ENCODE data around the gene SFRP2. TPM values are rescaled to one million over a fixed set of nuclear protein-coding genes. Genes with fewer than 3 reads are reported as not detected.

SFRP2 gene
- total RNA-seq, 1 experiment from 2014 or later, result 0.26 TPM

DNA sequence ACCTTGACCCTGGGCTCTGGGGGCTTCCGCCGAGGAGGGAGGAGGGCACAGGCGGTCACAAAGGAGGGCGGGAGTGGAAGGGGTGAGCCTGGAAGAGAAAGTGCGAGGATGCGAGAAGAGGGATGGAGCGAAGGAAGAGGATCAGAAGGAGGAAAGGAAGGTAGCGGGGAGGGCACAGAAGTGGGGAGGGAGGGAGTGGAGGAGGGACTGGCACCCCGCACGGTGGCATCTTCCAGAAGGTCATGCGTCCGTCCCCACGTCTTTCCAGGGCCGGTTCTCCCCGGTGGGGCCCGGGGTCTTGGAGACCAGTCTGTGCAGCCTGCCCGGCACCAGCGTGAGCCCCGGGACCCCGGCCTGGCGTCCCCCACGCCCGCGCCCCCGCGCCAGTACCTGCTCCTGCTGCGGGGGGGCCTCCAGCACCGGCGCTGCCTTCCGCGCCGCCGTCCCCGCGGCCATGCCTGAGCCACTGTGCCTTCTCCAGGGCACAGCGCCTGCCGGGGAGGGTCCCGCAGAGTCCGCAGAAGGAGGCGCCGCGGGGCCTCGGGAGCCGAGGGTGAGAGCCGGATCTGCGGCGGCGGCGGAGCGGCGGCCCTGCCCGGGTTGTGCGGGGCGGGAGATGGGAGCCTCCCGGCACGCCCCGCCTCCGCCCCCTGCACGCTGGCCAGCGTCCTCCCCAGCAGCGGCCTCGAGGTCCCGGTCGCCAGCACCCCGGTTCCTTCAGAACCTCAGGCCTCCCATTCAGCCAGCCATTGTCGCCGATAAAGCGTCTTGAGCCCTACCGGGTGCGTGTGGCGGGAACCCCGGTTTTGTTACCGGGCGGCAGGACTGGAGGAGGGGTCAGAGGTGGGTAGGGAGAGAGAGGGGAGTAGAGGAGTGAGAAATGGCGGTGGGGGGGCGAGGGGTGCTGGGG, 29.2 kb downstream of the SFRP2 start, which contains the start of gene RNF175:
Gene RNF175, minus strand, starts transcription at position 618 of the 910 bp plus-strand sequence. Its CDS starts 162 bp downstream, at position 456.
- CTCF ChIA-PET, result no interaction called here
- Histone ChIP-seq H3K27ac (ENCODE audit: low read length) (no peak within 1 kb of the TSS), H3K36me3 (ENCODE audit: control insufficient read depth, insufficient read depth, low read length) (no peaks in the 10 kb centered on the region), H3K4me3 (ENCODE audit: low read depth in 2 of 2, low read length in 2 of 2) (peak within 1 kb of the TSS; percentile 37 to 38), H3K4me1 (ENCODE audit: control insufficient read depth, insufficient read depth, low read length) (no peaks in the 10 kb centered on the region), H3K27me3 (ENCODE audit: control insufficient read depth, insufficient read depth, low read length) (no peaks in the 10 kb centered on the region; the same call in 1 of the 2 replicates), H3K9me3 (ENCODE audit: control insufficient read depth, insufficient read depth, low read depth, low read length) (no peaks in the 10 kb centered on the region)
- intact Hi-C loops (cut with micrococcal nuclease; ENCODE audit: unreplicated experiment) (loop anchor here (10.0 kb wide), 1 partner anchor 615 kb away; no protein-coding TSS in a partner anchor), in situ Hi-C loops (cut with HindIII; ENCODE audit: low pct_unique_long_range_greater_than_20kb, low sequenced_read_pairs) (no loop called here)
- no peak for TF ChIP-seq POLR2AphosphoS5 (IDR thresholded peaks at IDR 0.05; ENCODE audit: low read depth, low read length)
- TF ChIP-seq TCF7L2 (IDR thresholded peaks at IDR 0.05; ENCODE audit: low read depth, low read length), result no peak
- TF ChIP-seq, protein P1, sequence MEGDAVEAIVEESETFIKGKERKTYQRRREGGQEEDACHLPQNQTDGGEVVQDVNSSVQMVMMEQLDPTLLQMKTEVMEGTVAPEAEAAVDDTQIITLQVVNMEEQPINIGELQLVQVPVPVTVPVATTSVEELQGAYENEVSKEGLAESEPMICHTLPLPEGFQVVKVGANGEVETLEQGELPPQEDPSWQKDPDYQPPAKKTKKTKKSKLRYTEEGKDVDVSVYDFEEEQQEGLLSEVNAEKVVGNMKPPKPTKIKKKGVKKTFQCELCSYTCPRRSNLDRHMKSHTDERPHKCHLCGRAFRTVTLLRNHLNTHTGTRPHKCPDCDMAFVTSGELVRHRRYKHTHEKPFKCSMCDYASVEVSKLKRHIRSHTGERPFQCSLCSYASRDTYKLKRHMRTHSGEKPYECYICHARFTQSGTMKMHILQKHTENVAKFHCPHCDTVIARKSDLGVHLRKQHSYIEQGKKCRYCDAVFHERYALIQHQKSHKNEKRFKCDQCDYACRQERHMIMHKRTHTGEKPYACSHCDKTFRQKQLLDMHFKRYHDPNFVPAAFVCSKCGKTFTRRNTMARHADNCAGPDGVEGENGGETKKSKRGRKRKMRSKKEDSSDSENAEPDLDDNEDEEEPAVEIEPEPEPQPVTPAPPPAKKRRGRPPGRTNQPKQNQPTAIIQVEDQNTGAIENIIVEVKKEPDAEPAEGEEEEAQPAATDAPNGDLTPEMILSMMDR (IDR thresholded peaks at IDR 0.05), result no peak
- TF ChIP-seq, protein P2, sequence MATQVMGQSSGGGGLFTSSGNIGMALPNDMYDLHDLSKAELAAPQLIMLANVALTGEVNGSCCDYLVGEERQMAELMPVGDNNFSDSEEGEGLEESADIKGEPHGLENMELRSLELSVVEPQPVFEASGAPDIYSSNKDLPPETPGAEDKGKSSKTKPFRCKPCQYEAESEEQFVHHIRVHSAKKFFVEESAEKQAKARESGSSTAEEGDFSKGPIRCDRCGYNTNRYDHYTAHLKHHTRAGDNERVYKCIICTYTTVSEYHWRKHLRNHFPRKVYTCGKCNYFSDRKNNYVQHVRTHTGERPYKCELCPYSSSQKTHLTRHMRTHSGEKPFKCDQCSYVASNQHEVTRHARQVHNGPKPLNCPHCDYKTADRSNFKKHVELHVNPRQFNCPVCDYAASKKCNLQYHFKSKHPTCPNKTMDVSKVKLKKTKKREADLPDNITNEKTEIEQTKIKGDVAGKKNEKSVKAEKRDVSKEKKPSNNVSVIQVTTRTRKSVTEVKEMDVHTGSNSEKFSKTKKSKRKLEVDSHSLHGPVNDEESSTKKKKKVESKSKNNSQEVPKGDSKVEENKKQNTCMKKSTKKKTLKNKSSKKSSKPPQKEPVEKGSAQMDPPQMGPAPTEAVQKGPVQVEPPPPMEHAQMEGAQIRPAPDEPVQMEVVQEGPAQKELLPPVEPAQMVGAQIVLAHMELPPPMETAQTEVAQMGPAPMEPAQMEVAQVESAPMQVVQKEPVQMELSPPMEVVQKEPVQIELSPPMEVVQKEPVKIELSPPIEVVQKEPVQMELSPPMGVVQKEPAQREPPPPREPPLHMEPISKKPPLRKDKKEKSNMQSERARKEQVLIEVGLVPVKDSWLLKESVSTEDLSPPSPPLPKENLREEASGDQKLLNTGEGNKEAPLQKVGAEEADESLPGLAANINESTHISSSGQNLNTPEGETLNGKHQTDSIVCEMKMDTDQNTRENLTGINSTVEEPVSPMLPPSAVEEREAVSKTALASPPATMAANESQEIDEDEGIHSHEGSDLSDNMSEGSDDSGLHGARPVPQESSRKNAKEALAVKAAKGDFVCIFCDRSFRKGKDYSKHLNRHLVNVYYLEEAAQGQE (IDR thresholded peaks at IDR 0.05; ENCODE audit: insufficient read depth in 1 of 2, low read depth in 2 of 2, low read length in 1 of 2), result no peak
- TF ChIP-seq SIN3A (IDR thresholded peaks at IDR 0.05; ENCODE audit: borderline replicate concordance, insufficient read depth, low read depth, low read length), result no peak
- peak; percentile 69 for ATAC-seq
- POLR2A ChIA-PET, result no interaction called here
- no TSS peak for BruUV-seq (replicated peaks)
- no peak for DNase-seq (ENCODE audit: low read depth, low spot score)

DNA sequence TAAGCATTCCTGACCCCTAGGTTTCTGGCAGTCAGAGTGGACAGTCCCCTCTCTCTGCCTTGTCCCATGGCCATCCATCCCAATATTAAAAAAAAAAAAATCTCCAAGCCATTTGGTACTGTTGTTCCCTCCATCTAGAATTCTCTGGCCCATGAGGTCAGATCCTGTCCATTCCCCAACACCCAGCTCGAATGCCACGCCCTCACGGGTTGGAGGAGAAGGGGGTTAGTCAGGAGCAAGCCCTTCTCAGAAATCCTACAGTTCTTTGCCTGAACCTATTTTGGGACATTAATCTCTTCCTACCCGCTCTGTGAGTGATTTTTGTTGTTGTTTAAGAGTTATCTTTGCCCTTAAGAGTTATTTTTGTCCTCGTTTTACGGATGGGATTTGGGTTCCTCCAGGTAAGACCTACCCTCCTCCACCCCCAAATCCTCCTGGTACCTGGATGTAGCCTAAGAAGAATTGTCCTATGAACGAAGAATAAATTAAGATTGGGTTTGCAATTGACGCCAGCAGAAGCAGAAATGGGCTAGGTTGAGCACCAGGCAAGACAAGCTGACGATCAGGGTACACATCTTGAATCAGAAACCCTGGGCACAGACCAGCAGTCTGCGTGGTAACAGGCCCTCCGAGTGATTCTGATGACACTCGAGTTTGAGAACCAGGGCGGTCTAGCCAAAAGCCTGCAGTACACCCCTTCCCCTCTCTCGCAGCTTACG, 30.0 kb downstream of the SFRP2 start:
- ChIA-PET POLR2A (no interaction called here), CTCF (no interaction called here)
- no peaks in the 10 kb centered on the region for H3K4me1 ChIP-seq (ENCODE audit: control insufficient read depth, insufficient read depth, low read length)
- ATAC-seq, result 0 out of 2 replicates have a peak, but pooled peaks have one; percentile 49
- H3K9me3 ChIP-seq (ENCODE audit: control insufficient read depth, insufficient read depth, low read depth, low read length), result no peaks in the 10 kb centered on the region
- H3K4me3 ChIP-seq (ENCODE audit: low read depth in 2 of 2, low read length in 2 of 2), result no peak overlapping the region; a peak in 1 of 4 replicates
- H3K36me3 ChIP-seq (ENCODE audit: control insufficient read depth, insufficient read depth, low read length), result no peaks in the 10 kb centered on the region
- intact Hi-C loops (cut with micrococcal nuclease; ENCODE audit: unreplicated experiment) (loop anchor here (10.0 kb wide), 1 partner anchor 614 kb away; no protein-coding TSS in a partner anchor), in situ Hi-C loops (cut with HindIII; ENCODE audit: low pct_unique_long_range_greater_than_20kb, low sequenced_read_pairs) (no loop called here)
- BruUV-seq (replicated peaks), result no TSS peak
- no peak overlapping the region for H3K27ac ChIP-seq (ENCODE audit: low read length)
- no peak for DNase-seq (ENCODE audit: low read depth, low spot score)
- H3K27me3 ChIP-seq (ENCODE audit: control insufficient read depth, insufficient read depth, low read length), result no peaks in the 10 kb centered on the region; the same call in 1 of the 2 replicates
- TF ChIP-seq, protein P2 (IDR thresholded peaks at IDR 0.05; ENCODE audit: insufficient read depth in 1 of 2, low read depth in 2 of 2, low read length in 1 of 2), result no peak
